SW480 (cell line): ENCODE measurements around the gene NFATC1.
"Not testable (repeated sequence)": the region's sequence is repeated elsewhere in the genome, so short reads cannot be mapped to it uniquely, and the experiment has no call there.

Experiments
- DNase-seq: peaks from one replicate; pipeline ENCODE4 v3.0.0-alpha.2; 2016; ENCODE audit warnings: low spot score

Gene NFATC1

GRCh38 chr18:79375441-79376154, 20.1 kb upstream of the NFATC1 start:
- DNase-seq, result no peak

DNA sequence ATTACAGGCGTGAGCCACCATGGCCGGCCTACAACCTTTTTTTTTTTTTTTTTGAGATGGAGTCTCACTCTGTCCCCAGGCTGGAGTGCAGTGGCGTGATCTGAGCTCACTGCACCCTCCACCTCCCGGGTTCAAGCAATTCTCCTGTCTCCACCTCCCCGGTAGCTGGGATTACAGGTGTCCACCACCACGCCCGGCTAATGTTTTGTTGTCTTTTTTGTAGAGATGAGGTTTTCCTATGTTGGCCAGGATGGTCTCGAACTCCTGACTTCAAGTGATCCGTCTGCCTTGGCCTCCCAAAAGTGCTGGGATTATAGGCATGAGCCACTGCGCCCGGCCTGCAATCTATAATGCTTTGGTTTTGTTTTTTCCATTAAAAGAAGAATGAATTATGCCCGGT, 19.1 kb upstream of the NFATC1 start:
- not testable (repeated sequence) for DNase-seq

DNA sequence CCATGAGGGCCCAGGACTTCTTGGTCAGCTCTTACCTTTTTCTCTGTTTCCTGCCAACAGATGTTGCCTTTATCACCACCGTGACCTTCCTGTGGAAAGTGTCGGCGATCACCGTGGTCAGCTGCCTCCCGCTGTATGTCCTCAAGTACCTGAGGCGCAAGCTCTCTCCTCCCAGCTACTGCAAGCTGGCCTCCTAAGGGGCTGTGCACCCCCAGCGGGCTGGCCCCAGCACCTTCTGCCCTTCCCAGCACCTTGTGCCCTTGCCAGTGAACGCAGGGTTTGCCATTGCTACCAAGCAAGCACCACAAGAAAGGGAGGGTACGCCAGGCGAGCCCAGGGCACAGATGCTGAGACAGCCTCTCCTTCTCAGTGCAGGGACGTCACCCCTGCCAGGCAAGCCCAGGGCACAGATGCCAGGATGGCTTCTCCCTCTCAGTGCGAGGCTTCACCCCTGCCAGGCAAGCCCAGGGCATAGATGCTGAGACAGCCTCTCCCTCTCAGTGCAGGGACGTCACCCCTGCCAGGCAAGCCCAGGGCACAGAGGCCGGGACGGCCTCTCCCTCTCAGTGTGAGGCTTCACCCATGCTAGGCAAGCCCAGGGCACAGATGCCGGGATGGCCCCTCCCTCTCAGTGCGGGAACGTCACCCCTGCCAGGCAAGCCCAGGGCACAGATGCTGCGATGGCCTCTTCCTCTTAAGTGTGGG, 18.4 kb upstream of the NFATC1 start:
- DNase-seq, result no peak

- DNase-seq, result peak; percentile 38
These were observed 17.0 kb upstream of the NFATC1 start for GRCh38 chr18:79378536-79379250.

DNA sequence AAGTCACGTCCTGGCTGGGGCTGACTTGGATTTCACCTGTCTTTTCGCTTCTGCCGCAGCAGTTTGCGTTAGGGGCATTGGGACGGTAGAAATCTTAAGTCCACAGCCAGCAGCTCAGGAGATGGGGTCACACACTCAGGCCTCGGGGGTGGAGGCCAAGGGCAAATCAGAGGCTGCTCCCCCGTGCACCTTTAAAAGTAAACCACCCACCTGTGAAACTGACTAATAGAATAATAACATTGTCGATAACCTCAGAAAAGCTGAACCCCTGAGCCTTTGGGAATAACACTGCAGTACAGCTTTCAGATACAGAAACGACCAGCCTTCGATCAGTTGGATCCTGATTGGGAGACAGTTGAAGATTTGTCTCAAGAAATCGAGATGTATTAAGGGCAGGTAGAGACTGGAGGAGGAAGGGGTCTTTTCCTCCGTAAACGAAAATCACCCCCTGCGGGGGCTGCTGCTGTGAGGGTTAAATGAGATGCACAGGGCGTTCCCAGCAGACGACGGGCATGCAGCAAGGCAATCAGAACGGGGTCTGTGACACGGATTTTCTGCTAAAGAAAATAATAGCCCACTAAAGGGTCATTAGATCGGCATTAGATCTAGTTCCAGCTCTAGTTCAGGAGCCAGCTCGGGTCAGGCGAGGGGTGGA, 16.4 kb upstream of the NFATC1 start:
- no peak for DNase-seq

GRCh38 chr18:79379931-79380815, 15.6 kb upstream of the NFATC1 start:
- DNase-seq, result no peak

GRCh38 chr18:79380816-79381806, 14.6 kb upstream of the NFATC1 start:
- no peak for DNase-seq

DNA sequence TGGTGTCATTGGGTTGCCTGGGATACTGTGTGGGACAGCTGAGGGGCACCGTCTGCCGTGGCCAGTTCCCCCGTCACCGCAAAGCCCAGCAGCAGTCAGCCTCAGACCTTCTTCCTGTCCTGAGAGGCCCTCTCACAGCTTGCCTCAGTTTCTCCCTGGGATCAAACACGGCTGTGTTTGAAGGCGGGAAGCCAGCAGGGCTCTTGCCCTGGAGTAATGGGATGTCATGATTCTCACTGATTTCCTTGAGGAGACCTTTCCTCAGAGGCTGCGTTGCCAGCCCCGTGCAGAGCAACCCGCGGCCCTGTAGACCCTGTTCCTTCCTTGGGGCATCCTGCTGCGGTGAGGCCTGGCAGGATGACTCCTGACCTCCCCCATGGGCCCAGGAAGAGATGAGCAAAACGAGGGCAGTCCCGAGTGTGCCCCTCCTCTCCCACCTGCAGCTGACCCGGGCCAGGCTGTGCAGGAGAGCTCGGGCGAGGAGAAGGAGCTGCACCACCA, 13.9 kb upstream of the NFATC1 start:
- DNase-seq, result no peak

GRCh38 chr18:79382681-79383387, 12.9 kb upstream of the NFATC1 start:
- DNase-seq, result no peak

- DNase-seq, result no peak
These were observed 12.2 kb upstream of the NFATC1 start for GRCh38 chr18:79383388-79384056.

- DNase-seq, result no peak
These were observed 11.5 kb upstream of the NFATC1 start for GRCh38 chr18:79384151-79384807.

GRCh38 chr18:79384834-79385233, 10.9 kb upstream of the NFATC1 start:
- DNase-seq, result no peak

- DNase-seq, result no peak
These were observed 10.4 kb upstream of the NFATC1 start for GRCh38 chr18:79385326-79385707.

- DNase-seq, result no peak
These were observed 9.9 kb upstream of the NFATC1 start for GRCh38 chr18:79385708-79386341.

GRCh38 chr18:79386547-79386946, 9.2 kb upstream of the NFATC1 start:
- DNase-seq, result no peak

DNA sequence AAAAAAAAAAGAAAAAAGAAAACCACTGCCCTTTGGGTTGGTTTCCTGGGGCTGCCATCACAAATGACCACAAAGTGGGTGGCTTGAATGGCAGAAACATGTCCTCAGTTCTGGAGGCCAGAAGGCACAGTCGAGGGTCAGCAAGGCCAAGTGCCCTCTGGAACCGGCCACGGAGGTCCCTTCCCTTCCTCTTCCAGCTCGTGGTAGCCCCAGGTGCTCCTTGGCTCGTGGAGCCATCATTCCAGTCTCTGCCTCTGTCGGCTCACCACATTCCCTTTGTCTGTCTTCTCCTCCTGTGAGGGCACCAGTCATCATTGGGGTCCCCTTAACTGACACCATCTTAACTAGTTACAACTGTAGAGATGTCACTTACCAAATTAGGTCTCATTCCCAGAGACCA, 8.5 kb upstream of the NFATC1 start:
- no peak for DNase-seq

DNA sequence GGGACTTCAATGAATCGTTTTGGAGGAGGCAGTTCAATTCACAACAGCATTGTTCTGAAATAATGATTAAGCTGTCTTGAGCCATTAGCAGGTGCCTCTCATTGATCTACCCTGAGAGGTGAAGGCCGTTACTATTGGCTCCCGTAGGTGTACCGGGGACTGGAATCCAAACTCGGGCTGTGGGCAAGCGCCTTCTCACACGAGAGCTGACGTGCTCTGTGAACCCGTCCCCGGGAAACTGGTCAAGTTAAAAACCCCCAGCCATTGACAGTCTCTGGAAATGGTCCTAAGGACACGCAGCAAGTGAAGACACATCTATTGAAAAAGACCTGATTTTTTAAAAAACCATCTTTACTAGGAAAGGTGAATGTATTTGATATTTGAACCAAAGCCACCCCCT, 8.1 kb upstream of the NFATC1 start:
- no peak for DNase-seq

DNA sequence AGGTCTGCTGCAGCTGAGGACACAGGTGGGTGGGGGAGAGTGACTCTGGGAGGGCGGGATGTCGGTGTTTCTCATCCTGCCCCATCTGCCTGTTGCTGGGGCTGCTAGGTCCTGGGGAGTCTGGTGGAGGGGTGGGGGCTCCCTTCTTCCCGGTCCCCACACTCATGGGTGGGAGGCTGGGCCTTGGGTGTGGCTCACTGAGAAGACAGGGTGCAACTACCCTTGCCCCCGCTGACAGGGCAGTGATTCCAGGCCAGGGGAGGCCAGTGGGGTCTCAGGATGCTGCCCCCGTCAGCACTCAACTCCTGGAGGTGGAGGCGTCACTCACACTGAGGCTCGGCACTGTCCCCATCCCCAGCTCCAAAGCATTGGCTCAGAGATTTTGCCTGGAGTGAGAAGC, 7.7 kb upstream of the NFATC1 start:
- DNase-seq, result no peak
